ENCODE results near the gene GYG2.
A peak's percentile ranks its signal among the peaks of the same experiment; 100 is the strongest.
"Not testable (repeated sequence)": the region's sequence is repeated elsewhere in the genome, so short reads cannot be mapped to it uniquely, and the experiment has no call there.

Gene GYG2

DNA sequence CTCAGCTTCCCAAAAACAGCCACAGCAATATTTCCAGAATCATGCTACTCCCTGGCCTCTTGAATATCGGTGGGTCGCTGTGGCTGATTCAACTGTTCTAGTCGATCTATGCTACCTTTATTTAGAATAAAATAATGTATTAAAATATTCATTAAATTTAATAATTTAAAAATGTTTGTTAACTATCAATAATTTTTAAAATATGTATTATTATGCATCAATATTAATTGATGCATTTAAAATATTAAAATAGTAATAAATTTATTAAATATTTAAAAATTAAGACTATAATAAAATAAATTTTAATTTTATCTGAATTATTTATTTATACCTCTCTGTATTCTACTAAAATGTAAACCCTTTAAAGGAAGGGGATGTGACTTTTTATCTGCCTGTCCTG lies 81.4 kb downstream of the GYG2 start:
- DNase-seq, result no peak

DNA sequence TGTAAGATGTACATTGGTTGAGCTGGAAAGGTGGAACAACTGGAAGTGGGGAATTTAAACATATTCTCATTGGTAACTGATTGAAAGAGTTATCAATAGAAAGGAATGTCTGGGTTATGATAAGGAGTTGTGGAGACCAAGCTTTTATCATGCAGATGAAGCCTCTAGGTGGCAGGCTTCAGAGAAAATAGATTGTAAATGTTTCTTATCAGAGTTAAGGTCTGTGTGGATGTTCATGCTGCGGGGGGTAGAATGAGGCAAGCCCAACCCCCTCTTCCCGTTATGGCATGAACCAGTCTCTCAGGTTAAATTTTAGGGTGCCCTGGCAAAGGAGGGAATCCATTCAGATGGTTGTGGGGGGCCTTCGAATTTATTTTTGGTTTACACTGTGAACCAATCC lies 84.4 kb downstream of the GYG2 start:
- no peak for DNase-seq

DNA sequence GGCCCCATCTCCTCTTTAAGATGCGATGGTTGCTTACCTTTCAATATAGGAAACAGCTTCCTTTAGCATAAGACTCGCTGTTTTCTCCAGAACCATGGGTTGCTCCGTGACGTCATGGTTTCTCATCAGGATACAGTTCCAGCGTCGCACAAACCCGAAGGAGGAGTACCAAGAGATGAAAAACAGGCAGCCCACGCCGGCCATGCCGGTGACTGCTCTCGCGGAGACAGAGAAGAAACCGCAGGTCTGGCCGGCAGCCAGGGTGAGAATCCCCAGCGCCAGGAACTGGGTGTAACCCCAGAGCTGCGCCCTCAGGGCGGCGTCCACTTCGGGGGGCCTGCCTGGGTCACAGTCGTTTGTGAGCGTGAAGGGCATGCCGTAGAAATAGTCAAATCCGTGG lies 89.0 kb downstream of the GYG2 start:
- no peak for DNase-seq

DNA sequence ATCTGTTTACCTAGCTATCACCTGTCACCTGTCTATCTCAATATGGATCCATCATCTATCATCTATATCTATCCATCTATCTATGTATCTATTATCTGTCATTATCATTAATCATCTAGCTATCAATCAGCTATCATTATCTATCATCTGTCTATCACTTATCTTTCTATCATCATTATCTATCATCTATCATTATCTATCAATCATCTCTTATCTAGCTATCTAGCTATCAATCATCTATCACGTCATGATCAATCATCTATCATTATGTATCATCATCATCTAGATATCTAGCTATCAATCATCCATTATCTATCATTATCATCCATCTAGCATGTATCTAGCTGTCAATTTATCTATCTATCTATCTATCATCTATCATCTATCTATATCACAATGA lies 92.5 kb downstream of the GYG2 start:
- DNase-seq, result no peak

DNA sequence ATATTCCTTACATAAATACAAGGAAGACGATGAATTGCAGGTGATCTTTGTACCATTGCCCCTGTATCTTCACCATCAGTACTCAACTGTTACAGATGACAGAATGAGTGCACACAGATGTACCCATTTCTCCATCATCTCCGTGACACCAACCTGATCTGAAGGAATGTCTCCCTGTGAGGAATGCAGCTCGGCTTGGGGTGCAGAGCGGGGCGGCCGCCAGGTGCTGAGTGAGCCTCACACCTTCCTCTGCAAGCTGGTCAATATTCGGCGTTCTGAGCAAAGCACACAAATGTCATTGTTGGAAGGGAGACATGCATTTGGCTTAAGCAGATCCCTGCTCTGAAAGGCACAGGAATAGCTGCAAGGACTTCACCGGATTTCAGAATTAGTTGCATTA lies 93.0 kb downstream of the GYG2 start:
- no peak for DNase-seq

DNA sequence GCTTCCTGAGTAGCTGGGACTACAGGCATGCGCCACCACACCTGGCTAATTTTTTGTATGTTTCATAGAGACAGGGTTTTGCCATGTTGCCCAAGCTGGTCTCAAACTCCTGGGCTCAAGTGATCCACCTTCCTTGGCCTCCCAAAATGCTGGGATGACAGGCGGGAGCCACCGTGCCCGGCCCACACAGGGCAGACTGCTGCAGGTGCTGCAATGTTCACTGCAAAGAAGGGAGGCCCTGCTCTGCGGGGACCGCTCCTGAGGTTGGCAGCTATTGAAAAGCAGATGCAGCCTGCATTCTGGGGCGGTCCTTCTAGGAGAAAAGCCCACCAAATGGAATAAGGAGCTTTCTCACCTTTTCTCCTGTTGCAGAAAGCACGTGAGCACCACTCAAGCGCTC lies 95.4 kb downstream of the GYG2 start:
- DNase-seq, result no peak

DNA sequence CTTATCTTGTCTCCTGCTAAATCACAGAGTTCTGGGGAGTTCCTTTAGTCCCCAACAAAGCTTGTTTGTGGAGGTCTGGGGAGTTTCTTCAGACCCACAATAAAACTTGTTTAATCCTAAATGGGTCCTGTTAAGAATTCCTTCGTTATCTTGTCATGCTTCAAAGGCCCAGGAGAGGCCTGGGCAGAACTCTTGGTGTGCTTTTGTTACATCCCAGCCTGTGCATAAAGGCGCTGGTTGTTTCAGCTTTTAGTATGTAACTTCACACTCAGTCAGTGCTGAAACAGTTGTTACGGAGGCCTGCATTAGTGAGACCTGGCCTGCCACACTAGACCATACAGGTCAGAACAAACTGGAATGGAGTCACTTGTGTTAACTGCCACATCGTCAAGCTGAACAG lies 97.5 kb downstream of the GYG2 start:
- not testable (repeated sequence) for DNase-seq

DNA sequence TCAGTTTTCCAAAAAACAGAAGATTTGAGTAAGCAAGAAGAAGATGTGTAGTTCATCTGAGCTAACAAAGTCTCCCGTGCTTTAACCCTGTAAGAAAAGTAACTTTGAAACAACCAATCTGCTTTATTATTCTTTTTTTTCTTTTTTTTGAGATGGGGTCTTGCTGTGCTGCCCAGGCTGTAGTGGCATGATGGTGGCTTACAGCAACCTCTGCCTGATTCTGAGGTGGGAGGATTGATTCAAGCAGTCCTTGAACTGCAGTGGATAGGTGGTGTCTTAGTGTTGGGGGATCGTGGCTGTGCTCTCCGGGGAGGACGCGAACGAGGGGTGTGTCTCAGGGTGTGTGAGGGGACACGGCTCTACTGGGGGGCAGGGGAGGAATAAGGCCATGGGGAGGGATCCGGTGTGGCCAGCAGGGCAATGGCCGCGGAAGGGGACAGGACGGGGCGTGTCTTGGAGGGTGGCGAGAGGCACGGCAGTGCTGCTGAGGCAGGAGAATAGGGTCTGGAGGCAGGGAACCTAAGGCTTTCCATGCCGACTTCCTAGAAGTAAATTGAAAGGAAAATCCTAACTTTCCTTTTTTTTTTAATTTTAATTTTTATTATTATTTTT lies 98.0 kb downstream of the GYG2 start:
- DNase-seq, result no peak

DNA sequence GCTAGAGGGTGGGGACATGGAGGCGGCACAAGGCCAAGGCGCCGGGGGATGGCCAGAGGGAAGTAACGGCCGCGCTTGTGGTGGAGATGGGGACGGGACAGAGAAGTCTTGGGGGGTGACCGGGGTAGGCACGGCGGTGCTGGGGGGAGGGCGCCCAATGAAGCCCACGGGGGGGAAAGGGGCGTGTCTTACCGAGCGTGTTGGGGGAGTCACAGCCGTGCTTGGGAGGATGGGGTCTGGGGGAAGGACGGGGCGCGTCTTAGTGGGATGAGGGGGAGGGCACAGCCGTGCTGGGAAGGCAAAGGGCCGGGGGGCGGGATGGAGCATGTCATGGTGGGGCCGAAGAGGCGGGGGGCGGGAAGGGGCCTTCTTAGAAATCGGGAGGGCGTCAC lies 99.5 kb downstream of the GYG2 start:
- DNase-seq, result peak; percentile 77

DNA sequence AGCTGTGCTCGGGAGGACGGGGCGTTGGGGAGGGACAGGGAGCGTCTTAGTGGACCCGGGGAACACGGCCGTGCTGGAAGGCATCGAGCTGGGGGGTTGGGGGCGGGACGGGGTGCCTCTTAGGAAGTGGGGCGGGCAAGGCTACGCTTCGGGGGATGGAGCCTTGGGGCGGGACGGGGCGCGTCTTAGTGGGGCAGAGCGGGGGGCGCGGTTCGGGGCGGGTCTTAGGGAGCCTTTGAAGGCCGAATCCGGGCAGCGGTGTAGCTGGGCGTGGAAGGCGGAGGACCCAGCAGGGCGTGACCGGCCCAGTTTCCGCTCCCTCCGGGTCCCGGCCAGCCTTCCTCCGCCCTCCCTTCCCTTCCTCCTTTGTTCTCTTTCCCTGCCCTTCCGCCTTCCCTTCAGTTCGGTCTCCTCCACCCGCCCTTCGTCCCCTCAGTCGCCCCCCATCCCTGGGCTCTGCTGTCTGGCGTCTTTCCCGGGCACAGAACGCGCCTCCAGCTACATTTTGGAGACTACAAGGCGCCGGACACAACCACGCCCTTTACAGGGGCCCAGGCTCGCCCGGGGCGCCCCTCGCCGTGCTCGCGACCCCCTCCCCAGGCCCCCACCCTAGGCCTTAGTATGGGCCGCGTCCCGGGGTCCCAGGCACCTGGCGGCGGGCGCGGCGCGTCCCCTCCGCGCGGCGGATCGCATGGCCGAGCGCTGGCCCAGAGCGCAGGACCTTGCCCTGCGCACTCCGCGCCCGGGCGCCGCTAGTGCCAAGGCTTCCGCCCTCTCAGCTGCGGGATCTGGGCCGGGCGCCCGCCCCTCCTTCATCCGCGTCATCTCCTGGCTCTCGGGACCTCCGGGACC lies 100.1 kb downstream of the GYG2 start, which contains the start of gene ARSD:
Gene ARSD (minus strand): TSS at position 757 of the 852 bp plus-strand sequence. CDS start 64 bp downstream, at position 693.
- peak; percentile 91 for DNase-seq

DNA sequence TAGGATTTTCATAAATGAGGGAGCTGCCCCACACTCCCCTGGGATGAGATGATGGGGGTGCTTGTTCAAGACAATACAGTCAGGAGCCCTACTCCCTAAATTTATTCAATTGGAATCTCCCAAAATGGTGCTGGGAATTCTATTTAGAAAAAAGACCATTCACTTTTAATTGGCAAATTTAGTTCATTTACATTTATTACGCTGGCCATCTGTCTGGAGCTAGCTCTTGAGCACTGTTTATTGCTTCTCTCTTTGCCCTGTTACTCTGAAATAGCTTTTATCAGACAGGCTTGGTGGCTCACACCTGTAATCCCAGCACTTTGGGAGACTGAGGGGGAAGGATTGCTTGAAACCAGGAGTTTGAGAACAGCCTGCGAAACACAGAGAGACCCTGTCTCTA lies 102.4 kb downstream of the GYG2 start:
- DNase-seq, result no peak

DNA sequence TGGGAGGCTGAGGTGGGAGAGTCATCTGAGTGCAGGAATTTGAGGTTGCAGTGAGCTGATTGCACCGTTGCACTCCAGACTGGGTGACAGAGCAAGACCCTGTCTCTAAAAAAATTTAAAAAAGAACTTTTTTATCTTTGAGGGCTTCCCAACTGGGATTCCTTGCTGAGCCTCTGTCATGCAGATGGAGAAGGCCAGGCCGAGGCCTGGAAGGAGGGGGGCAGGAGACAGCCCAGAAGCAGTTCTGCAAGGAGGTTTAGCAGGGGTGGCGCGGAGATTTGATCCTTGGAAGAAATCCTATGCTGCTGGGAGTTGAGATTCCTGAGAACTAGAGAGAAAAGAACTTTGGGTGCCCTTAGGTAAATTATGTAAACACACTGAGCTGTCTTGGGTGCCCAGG lies 102.9 kb downstream of the GYG2 start:
- no peak for DNase-seq
